Naive B cell (primary cell): ENCODE results near the gene CCDC191. TPM values are rescaled to one million over a fixed set of nuclear protein-coding genes. Genes with fewer than 3 reads are reported as not detected.

Experiments
- ATAC-seq, 2 donors: fragments of 150-1000 bp; cut with Tn5 transposase; 2 replicates each; pipeline ENCODE4 v1.10.0; 2021; ENCODE audit warnings: low read depth in 2 of 2, mild to moderate bottlenecking in 2 of 2, moderate library complexity in 2 of 2
- DNase-seq: peaks from one replicate; pipeline ENCODE4 v3.0.0; 2022
- H3K27ac Mint-ChIP-seq, 6 donors: one replicate each; pipeline ENCODE4 v1.8.0; 2020 to 2022; ENCODE audit warnings: mild to moderate bottlenecking in 6 of 6, mixed read lengths in 6 of 6, moderate library complexity in 5 of 6, inconsistent platforms in 2 of 6
- H3K27me3 Mint-ChIP-seq, 3 donors: one replicate each; pipeline ENCODE4 v1.8.0; 2021 to 2022; ENCODE audit warnings: mixed read lengths in 3 of 3, mild to moderate bottlenecking in 1 of 3
- H3K36me3 Mint-ChIP-seq, 2 donors: one replicate each; pipeline ENCODE4 v1.8.0; 2020 to 2022; ENCODE audit warnings: mixed read lengths in 2 of 2, inconsistent platforms in 1 of 2, mild to moderate bottlenecking in 1 of 2
- H3K4me1 Mint-ChIP-seq, 3 donors: one replicate each; pipeline ENCODE4 v1.8.0; 2020 to 2022; ENCODE audit warnings: mixed read lengths in 3 of 3, inconsistent platforms in 1 of 3, mild to moderate bottlenecking in 1 of 3, moderate library complexity in 1 of 3
- H3K4me3 Mint-ChIP-seq, 8 donors: one replicate each; pipeline ENCODE4 v1.8.0; 2020 to 2022; ENCODE audit warnings: mild to moderate bottlenecking in 8 of 8, mixed read lengths in 8 of 8, moderate library complexity in 8 of 8, inconsistent platforms in 2 of 8
- H3K9me3 Mint-ChIP-seq, 7 donors: one replicate each; pipeline ENCODE4 v1.8.0; 2020 to 2022; ENCODE audit warnings: mixed read lengths in 7 of 7, mild to moderate bottlenecking in 5 of 7, inconsistent platforms in 2 of 7, moderate library complexity in 1 of 7
- polyA plus RNA-seq, 6 donors: library from polyadenylated mRNA; unstranded; fragments of 300-500 nt; fragmentation: Illumina TruSeq; gene quantifications; one replicate each; pipeline ENCODE4 v1.2.3, GENCODE V29; 2021; ENCODE audit warnings: low read depth in 6 of 6

Gene CCDC191
- polyA plus RNA-seq, 6 donors from 2014 or later: 5.9 to 23.8 (median 14.9) TPM

GRCh38 chr3:113981803-113982202 is 74.5 kb downstream of the CCDC191 start:
- Mint-ChIP-seq H3K36me3 (peaks cover 33 to 57% of the 10 kb centered on the region in 2 donors), H3K9me3 (peaks cover 0 to 1% (median 0%) of the 10 kb centered on the region in 7 donors), H3K4me3 (peak overlapping the region in 5 of 8 donors; percentile 13 to 44 (median 35)), H3K27ac (peak overlapping the region in 4 of 6 donors; percentile 54 to 99 (median 80)), H3K27me3 (no peaks in the 10 kb centered on the region), H3K4me1 (peaks cover 49 to 60% (median 55%) of the 10 kb centered on the region in 3 donors)
- ATAC-seq (no peak), DNase-seq (no peak)

GRCh38 chr3:113979916-113980315 is 76.4 kb downstream of the CCDC191 start:
- no peaks in the 10 kb centered on the region for H3K27me3 Mint-ChIP-seq
- DNase-seq: no peak
- no peak for ATAC-seq
- H3K4me3 Mint-ChIP-seq: no peak overlapping the region
- peaks cover 0 to 3% (median under 1%) of the 10 kb centered on the region in 7 donors for H3K9me3 Mint-ChIP-seq
- peaks cover 33 to 55% of the 10 kb centered on the region in 2 donors for H3K36me3 Mint-ChIP-seq
- peaks cover 32 to 42% (median 36%) of the 10 kb centered on the region in 3 donors for H3K4me1 Mint-ChIP-seq
- H3K27ac Mint-ChIP-seq: peak overlapping the region in 3 of 6 donors; percentile 56 to 75 (median 67)

DNA sequence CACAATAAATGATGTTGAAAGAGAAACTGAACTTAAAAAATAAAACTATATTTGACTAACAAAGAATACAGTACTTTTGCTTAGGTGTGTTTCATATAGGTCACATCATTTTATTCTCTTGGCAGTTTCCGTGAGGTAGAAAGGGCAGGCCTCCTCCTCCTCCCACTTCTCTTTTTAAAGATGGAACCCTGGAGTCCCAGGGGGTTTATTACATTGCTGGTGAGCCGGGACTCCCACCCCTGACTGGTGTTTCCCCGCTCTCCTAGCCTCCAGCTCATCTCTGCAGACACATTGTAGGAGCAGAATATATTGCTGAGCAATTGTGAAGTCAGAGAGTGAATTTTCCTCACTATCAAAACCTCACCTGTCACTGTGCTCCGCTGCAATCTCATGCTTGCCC is 78.5 kb downstream of the CCDC191 start:
- H3K27me3 Mint-ChIP-seq: no peaks in the 10 kb centered on the region
- no peak overlapping the region for H3K4me3 Mint-ChIP-seq
- H3K36me3 Mint-ChIP-seq: peaks cover 41 to 66% of the 10 kb centered on the region in 2 donors
- ATAC-seq (no peak), DNase-seq (no peak)
- peaks cover 12 to 24% (median 19%) of the 10 kb centered on the region in 7 donors for H3K9me3 Mint-ChIP-seq
- peak overlapping the region in 4 of 6 donors; percentile 27 to 89 (median 69) for H3K27ac Mint-ChIP-seq
- H3K4me1 Mint-ChIP-seq: peaks cover 18 to 21% (median 21%) of the 10 kb centered on the region in 3 donors

DNA sequence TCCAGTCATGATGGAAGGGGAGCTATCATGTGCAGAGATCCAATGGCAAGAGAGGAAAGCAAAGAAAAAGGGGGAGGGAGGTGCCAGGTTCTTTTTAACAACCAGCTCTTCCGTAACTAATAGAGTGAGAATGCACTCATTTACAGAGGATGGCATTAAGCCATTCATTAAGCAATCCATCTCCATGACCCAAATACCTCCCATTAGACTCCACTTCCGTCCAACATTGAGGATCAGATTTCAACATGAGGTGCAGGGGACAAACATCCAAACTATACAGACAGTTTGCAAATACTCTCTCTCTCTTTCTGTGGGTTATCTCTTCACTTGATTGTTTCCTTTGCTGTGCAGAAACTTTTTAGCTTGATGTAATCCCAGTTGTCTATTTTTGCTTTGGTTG is 87.3 kb downstream of the CCDC191 start:
- Mint-ChIP-seq H3K27me3 (no peaks in the 10 kb centered on the region), H3K9me3 (peaks cover 11 to 29% (median 27%) of the 10 kb centered on the region in 7 donors), H3K27ac (peak overlapping the region in 3 of 6 donors; percentile 1 to 26 (median 4)), H3K4me3 (no peak overlapping the region), H3K4me1 (peaks cover 4 to 13% (median 9%) of the 10 kb centered on the region in 3 donors), H3K36me3 (peaks cover 33 to 47% of the 10 kb centered on the region in 2 donors)
- ATAC-seq (no peak), DNase-seq (no peak)

GRCh38 chr3:113966172-113966571 is 90.2 kb downstream of the CCDC191 start:
- DNase-seq (no peak), ATAC-seq (no peak)
- Mint-ChIP-seq H3K27me3 (no peaks in the 10 kb centered on the region), H3K36me3 (peaks cover 12 to 25% of the 10 kb centered on the region in 2 donors), H3K4me3 (no peak overlapping the region), H3K4me1 (no peaks in the 10 kb centered on the region), H3K9me3 (peaks cover 0 to 2% (median 0%) of the 10 kb centered on the region in 7 donors), H3K27ac (peak overlapping the region in 5 of 6 donors; percentile 32 to 85 (median 49))

DNA sequence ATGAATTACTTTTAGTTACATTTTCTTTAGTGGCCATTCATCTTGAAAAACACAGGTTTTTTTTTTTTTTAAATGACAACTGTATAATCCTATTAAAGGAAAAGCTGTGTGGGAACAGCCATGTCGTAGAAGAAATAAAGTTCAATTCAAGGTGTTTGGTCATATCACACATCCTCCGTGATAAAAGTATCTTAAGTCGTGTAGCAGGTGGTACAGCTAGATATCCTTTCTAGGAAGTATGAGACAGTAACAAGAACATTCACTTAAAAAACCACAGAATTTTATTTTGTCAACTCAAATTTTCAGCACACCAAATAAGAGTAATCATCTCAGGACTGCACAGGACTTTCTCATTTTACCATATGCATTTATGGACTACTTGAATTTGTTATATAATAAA is 92.4 kb downstream of the CCDC191 start:
- peaks cover 22 to 42% of the 10 kb centered on the region in 2 donors for H3K36me3 Mint-ChIP-seq
- DNase-seq (no peak), ATAC-seq (no peak)
- no peaks in the 10 kb centered on the region for H3K9me3 Mint-ChIP-seq
- no peaks in the 10 kb centered on the region for H3K27me3 Mint-ChIP-seq
- H3K4me1 Mint-ChIP-seq: no peaks in the 10 kb centered on the region
- no peak overlapping the region for H3K4me3 Mint-ChIP-seq
- peak overlapping the region in 1 of 6 donors; percentile 66 for H3K27ac Mint-ChIP-seq

- Mint-ChIP-seq H3K27ac (peak overlapping the region in 5 of 6 donors; percentile 8 to 86 (median 59)), H3K4me3 (no peak overlapping the region), H3K4me1 (peaks cover 16 to 20% (median 18%) of the 10 kb centered on the region in 3 donors), H3K36me3 (peaks cover 28 to 51% of the 10 kb centered on the region in 2 donors), H3K27me3 (no peaks in the 10 kb centered on the region), H3K9me3 (no peaks in the 10 kb centered on the region)
- DNase-seq: no peak
- no peak for ATAC-seq
Measured at GRCh38 chr3:113954091-113954685, 102.1 kb downstream of the CCDC191 start.

GRCh38 chr3:113953677-113954076 is 102.6 kb downstream of the CCDC191 start:
- Mint-ChIP-seq H3K4me3 (peak overlapping the region in 1 of 8 donors; percentile 19), H3K27ac (peak overlapping the region in 5 of 6 donors; percentile 8 to 86 (median 59)), H3K36me3 (peaks cover 22 to 46% of the 10 kb centered on the region in 2 donors), H3K27me3 (no peaks in the 10 kb centered on the region), H3K4me1 (peaks cover 21 to 25% (median 23%) of the 10 kb centered on the region in 3 donors), H3K9me3 (no peaks in the 10 kb centered on the region)
- ATAC-seq (no peak), DNase-seq (no peak)

GRCh38 chr3:113952921-113953320 is 103.4 kb downstream of the CCDC191 start:
- peak overlapping the region in 1 of 8 donors; percentile 31 for H3K4me3 Mint-ChIP-seq
- peaks cover 17 to 41% of the 10 kb centered on the region in 2 donors for H3K36me3 Mint-ChIP-seq
- peaks cover 24 to 29% (median 26%) of the 10 kb centered on the region in 3 donors for H3K4me1 Mint-ChIP-seq
- H3K27me3 Mint-ChIP-seq: no peaks in the 10 kb centered on the region
- DNase-seq (no peak), ATAC-seq (no peak)
- peak overlapping the region in 2 of 6 donors; percentile 28 to 29 for H3K27ac Mint-ChIP-seq
- H3K9me3 Mint-ChIP-seq: no peaks in the 10 kb centered on the region

DNA sequence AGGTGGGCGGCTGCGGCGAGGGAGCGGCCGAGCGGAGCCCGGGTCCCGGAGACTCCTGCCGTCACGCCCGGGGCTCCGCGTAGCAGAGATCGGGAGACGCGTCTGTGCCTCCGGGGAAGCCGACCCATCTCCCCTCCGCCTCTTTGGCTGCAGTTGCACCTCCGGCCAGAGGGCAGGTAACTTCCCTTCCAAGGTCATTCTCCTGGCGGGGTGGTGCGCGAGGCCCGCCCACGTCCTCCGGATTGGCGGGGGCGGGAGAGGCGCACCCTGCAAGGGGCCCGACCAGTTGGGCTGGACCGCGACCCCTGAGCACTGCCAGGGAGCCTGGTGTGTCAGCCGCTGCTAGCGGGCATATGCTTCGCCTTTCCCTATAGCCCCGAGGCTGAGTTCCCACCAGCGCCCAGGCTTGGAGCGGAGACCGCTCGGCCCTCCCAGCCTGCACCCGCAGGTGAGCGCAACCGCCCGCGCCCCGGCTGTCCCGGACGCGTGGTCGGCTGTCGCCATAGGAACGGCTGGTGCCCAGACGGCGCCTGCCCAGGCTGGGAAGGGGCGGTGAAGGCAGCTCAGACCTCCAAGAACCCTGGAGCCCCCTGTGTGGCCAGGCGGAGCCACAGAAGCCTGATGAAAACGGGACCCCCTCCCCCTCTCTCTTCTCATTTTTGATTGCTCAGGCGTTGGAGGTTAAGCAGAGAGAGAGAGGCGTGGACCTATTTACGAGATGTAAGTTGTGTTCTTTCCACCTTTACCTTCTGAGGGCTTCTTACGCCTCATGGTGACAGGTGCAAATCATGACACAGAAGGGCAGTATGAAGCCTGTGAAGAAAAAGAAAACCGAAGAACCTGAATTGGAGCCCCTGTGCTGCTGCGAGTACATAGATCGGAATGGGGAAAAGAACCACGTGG is 108.1 kb downstream of the CCDC191 start:
- Mint-ChIP-seq H3K36me3 (peaks cover 0 to 18% of the 10 kb centered on the region in 2 donors), H3K9me3 (no peaks in the 10 kb centered on the region), H3K27ac (peak overlapping the region; percentile 40 to 92 (median 90)), H3K27me3 (peaks cover 0 to 7% (median 7%) of the 10 kb centered on the region in 3 donors), H3K4me3 (peak overlapping the region; percentile 75 to 93 (median 82)), H3K4me1 (peaks cover 20 to 24% (median 22%) of the 10 kb centered on the region in 3 donors)
- DNase-seq: peak; percentile 58
- peak; percentile 48 to 51 for ATAC-seq

- Mint-ChIP-seq H3K27me3 (peaks cover 0 to 9% (median 7%) of the 10 kb centered on the region in 3 donors), H3K9me3 (no peaks in the 10 kb centered on the region), H3K4me3 (peak within 1 kb of the TSS; percentile 83 to 94 (median 90))
Measured at GRCh38 chr3:113947372-113948014, 108.8 kb downstream of the CCDC191 start, which contains the start of gene ZDHHC23. ZDHHC23 (plus strand) TSS chr3:113948013; CDS start chr3:113948803, 790 bp downstream.

GRCh38 chr3:113946831-113947230 is 109.5 kb downstream of the CCDC191 start:
- peaks cover 0 to 13% (median 7%) of the 10 kb centered on the region in 3 donors for H3K27me3 Mint-ChIP-seq
- peak overlapping the region; percentile 83 to 94 (median 90) for H3K4me3 Mint-ChIP-seq
- peak overlapping the region; percentile 76 to 94 (median 89) for H3K27ac Mint-ChIP-seq
- peaks cover 15 to 21% (median 16%) of the 10 kb centered on the region in 3 donors for H3K4me1 Mint-ChIP-seq
- peaks cover 3 to 4% of the 10 kb centered on the region in 2 donors for H3K36me3 Mint-ChIP-seq
- ATAC-seq (no peak), DNase-seq (no peak)
- no peaks in the 10 kb centered on the region for H3K9me3 Mint-ChIP-seq

More at GRCh38 chr3:113947372-113948014, 108.8 kb downstream of the CCDC191 start, which contains the start of gene ZDHHC23:
- DNase-seq (peak; percentile 83), ATAC-seq (peak; percentile 83 to 87)
- Mint-ChIP-seq H3K36me3 (peaks cover 0 to 11% of the 10 kb centered on the region in 2 donors), H3K4me1 (peaks cover 16 to 21% (median 18%) of the 10 kb centered on the region in 3 donors), H3K27ac (peak within 1 kb of the TSS; percentile 88 to 94 (median 92))
